HCT116 (cell line): Measurements from ENCODE around the gene MYCN.

Source experiments
- ATF3 ChIP-seq: IDR thresholded peaks from 2 replicates; pipeline ENCODE4 v1.6.1; 2012
- CTCF ChIP-seq, 3 experiments: fragments of 200-600 bp in 1 of 3; sonication (generic) in 1 of 3; IDR thresholded peaks in 2 of 3; conservative IDR thresholded peaks in 1 of 3; 2 replicates each; pipeline ENCODE4 v1.5.1; 2012 to 2017; ENCODE audit warnings: low read depth in 2 of 3, low read length in 2 of 3, antibody characterized with exemption in 1 of 3, borderline replicate concordance in 1 of 3, control low read depth in 1 of 3, mild to moderate bottlenecking in 1 of 3, mixed read lengths in 1 of 3, mixed run types in 1 of 3, moderate library complexity in 1 of 3; ENCODE audit not compliant: insufficient read depth in 1 of 3
- EGR1 ChIP-seq: IDR thresholded peaks from 2 replicates; pipeline ENCODE4 v1.6.1; 2012; ENCODE audit warnings: low read depth
- ELF1 ChIP-seq: IDR thresholded peaks from 2 replicates; pipeline ENCODE4 v1.6.1; 2012; ENCODE audit warnings: low read depth, borderline replicate concordance
- EZH2 ChIP-seq: fragments of 200-600 bp; sonication (generic); IDR thresholded peaks from 2 replicates; pipeline ENCODE4 v1.6.1; 2017; ENCODE audit warnings: antibody characterized with exemption, mixed run types
- JUND ChIP-seq: IDR thresholded peaks from 2 replicates; pipeline ENCODE4 v1.6.1; 2012
- MAX ChIP-seq: IDR thresholded peaks from 2 replicates; pipeline ENCODE4 v1.6.1; 2012
- POLR2A ChIP-seq: IDR thresholded peaks from 2 replicates; pipeline ENCODE4 v1.7.0; 2011; ENCODE audit warnings: borderline replicate concordance; ENCODE audit not compliant: insufficient read depth, insufficient read length; ENCODE audit errors: extremely low read depth
- ZFX ChIP-seq: fragments of 450-650 bp; IDR thresholded peaks from 2 replicates; pipeline ENCODE4 v1.6.1; 2017

- no peak for TF ChIP-seq CTCF (IDR thresholded peaks at IDR 0.05 in 2 of 3, conservative IDR thresholded peaks at IDR 0.05 in 1 of 3; ENCODE audit: borderline replicate concordance in 1 of 3, insufficient read depth in 1 of 3, low read depth in 2 of 3, low read length in 2 of 3)
- TF ChIP-seq ZFX: no peak
- no peak for TF ChIP-seq MAX
- TF ChIP-seq JUND: no peak
- no peak for TF ChIP-seq EGR1
- TF ChIP-seq ATF3: no peak
- no peak for TF ChIP-seq POLR2A
- TF ChIP-seq EZH2: no peak
- TF ChIP-seq ELF1: no peak
These were observed 46.3 kb downstream of the MYCN start for GRCh38 chr2:15986644-15987043.
